Cardiac septum (tissue), 1 donor: ENCODE results near the gene AAGAB. TPM values are rescaled to one million over a fixed set of nuclear protein-coding genes. Genes with fewer than 3 reads are reported as not detected.
"Not testable (repeated sequence)": the region's sequence is repeated elsewhere in the genome, so short reads cannot be mapped to it uniquely, and the experiment has no call there.

Experiments used
- DNase-seq: peaks from one replicate; pipeline ENCODE4 v3.0.0-alpha.2; 2020; ENCODE audit warnings: low spot score
- intact Hi-C: fragments of 100-400 bp; cut with DNase I; formaldehyde crosslinking; loops from one replicate; pipeline ENCODE4 v1.14.0; 2022
- long read RNA-seq: library from polyadenylated mRNA; unstranded; transcript quantifications from one replicate; pipeline ENCODE4 v2.0.0, GENCODE V29; 2021
- total RNA-seq: library from RNA; stranded (reverse); fragmentation: NEBNext Ultra II Directional; extraction: Animal tissue kit (Norgen Biotek cat#: 25700); gene quantifications from one replicate; pipeline ENCODE4 v1.2.1, GENCODE V29; 2021
- donor health status: DM: no; HTN: no; CAD: no.

Gene AAGAB
- 24.1 TPM for total RNA-seq
- long read RNA-seq, transcript AAGAB-201 (10 exons, 2,841 nt): major isoform, 39 of 52 reads
- long read RNA-seq, partial matches to known transcripts: 3 of 52 reads
- long read RNA-seq, other reads (novel, unspliced or antisense): 6 of 52 reads

GRCh38 chr15:67254238-67255175 is at the start of gene AAGAB, which contains the start of gene IQCH:
Gene AAGAB, minus strand, starts transcription at chr15:67254661. Its CDS starts 30 bp downstream, at chr15:67254631.
Gene IQCH, plus strand, starts transcription at chr15:67254786. Its CDS starts 111 bp downstream, at chr15:67254897.
- DNase-seq: peak; percentile 99
- intact Hi-C loops: loop anchor here (10.0 kb wide), 1 partner anchor 190 kb away; the partner anchor contains the start of gene SMAD3

- no peak for DNase-seq
- intact Hi-C loops: loop anchor here (2.0 kb wide), 1 partner anchor 355 kb away; no protein-coding TSS in a partner anchor
These were observed 49.3 kb upstream of the AAGAB start for GRCh38 chr15:67303490-67304363.

- no peak for DNase-seq
- intact Hi-C loops: no loop called here
These were observed 46.0 kb upstream of the AAGAB start for GRCh38 chr15:67300266-67301025.

GRCh38 chr15:67296684-67297083 is 42.2 kb upstream of the AAGAB start:
- intact Hi-C loops: no loop called here
- DNase-seq: no peak

GRCh38 chr15:67296188-67296587 is 41.7 kb upstream of the AAGAB start:
- intact Hi-C loops: no loop called here
- DNase-seq: no peak

GRCh38 chr15:67290319-67290718 is 35.9 kb upstream of the AAGAB start:
- intact Hi-C loops: no loop called here
- no peak for DNase-seq

GRCh38 chr15:67286400-67286799 is 31.9 kb upstream of the AAGAB start:
- intact Hi-C loops, DNase-seq: not testable (repeated sequence)

- intact Hi-C loops, DNase-seq: not testable (repeated sequence)
These were observed 31.2 kb upstream of the AAGAB start for GRCh38 chr15:67285625-67286024.

GRCh38 chr15:67281714-67282113 is 27.3 kb upstream of the AAGAB start:
- intact Hi-C loops: no loop called here
- no peak for DNase-seq

- no peak for DNase-seq
- intact Hi-C loops: no loop called here
These were observed 25.8 kb upstream of the AAGAB start for GRCh38 chr15:67280217-67280616.

GRCh38 chr15:67276666-67277065 is 22.2 kb upstream of the AAGAB start:
- intact Hi-C loops: no loop called here
- DNase-seq: no peak

GRCh38 chr15:67274236-67274635 is 19.8 kb upstream of the AAGAB start:
- DNase-seq: no peak
- intact Hi-C loops: no loop called here

GRCh38 chr15:67267951-67268941 is 13.8 kb upstream of the AAGAB start:
- intact Hi-C loops: no loop called here
- no peak for DNase-seq

- DNase-seq: no peak
- intact Hi-C loops: no loop called here
These were observed 13.0 kb upstream of the AAGAB start for GRCh38 chr15:67267440-67267839.

- intact Hi-C loops: no loop called here
- DNase-seq: no peak
These were observed 12.4 kb upstream of the AAGAB start for GRCh38 chr15:67266870-67267269.

- intact Hi-C loops: loop anchor here (10.0 kb wide), 1 partner anchor 195 kb away; the partner anchor contains the start of gene SMAD3
- no peak for DNase-seq
These were observed 5.3 kb upstream of the AAGAB start for GRCh38 chr15:67259806-67260205.

- DNase-seq: no peak
- intact Hi-C loops: loop anchor here (10.0 kb wide), 1 partner anchor 195 kb away; the partner anchor contains the start of gene SMAD3
These were observed 4.9 kb upstream of the AAGAB start for GRCh38 chr15:67259379-67259778.

GRCh38 chr15:67258412-67258811 is 4.0 kb upstream of the AAGAB start:
- intact Hi-C loops: loop anchor here (10.0 kb wide), 1 partner anchor 194 kb away; the partner anchor contains the start of gene SMAD3
- not testable (repeated sequence) for DNase-seq
